Measurements from ENCODE around the gene MICALL1. TPM values are rescaled to one million over a fixed set of nuclear protein-coding genes. Genes with fewer than 3 reads are reported as not detected.
"Not testable (repeated sequence)": the region's sequence is repeated elsewhere in the genome, so short reads cannot be mapped to it uniquely, and the experiment has no call there.

MICALL1 gene
- total and polyA plus RNA-seq, 10 donors = 3.8 to 29.4 (median 18.6) TPM

DNA sequence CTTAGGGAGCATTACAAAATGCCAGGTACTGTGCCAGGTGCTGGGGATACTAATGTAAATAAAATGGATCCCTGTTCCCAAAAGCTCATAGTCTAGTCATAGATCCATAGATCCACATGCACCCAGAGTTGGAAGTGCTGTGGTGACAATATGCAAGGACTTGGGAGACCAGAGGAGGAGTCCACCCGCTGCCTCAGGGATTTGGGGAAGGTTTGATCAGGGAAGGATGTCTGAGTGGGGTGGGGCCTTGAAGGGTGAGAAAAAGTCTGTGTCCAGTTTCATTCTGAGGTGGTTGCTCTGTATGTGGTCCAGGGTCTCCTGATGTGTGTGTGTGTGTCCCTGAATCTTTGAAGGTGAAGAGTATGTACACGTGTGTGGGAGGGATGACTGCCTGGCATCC is 69.1 kb downstream of the MICALL1 start:
- TF ChIP-seq, protein P1, sequence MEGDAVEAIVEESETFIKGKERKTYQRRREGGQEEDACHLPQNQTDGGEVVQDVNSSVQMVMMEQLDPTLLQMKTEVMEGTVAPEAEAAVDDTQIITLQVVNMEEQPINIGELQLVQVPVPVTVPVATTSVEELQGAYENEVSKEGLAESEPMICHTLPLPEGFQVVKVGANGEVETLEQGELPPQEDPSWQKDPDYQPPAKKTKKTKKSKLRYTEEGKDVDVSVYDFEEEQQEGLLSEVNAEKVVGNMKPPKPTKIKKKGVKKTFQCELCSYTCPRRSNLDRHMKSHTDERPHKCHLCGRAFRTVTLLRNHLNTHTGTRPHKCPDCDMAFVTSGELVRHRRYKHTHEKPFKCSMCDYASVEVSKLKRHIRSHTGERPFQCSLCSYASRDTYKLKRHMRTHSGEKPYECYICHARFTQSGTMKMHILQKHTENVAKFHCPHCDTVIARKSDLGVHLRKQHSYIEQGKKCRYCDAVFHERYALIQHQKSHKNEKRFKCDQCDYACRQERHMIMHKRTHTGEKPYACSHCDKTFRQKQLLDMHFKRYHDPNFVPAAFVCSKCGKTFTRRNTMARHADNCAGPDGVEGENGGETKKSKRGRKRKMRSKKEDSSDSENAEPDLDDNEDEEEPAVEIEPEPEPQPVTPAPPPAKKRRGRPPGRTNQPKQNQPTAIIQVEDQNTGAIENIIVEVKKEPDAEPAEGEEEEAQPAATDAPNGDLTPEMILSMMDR (IDR thresholded peaks at IDR 0.05 in 8 of 11, conservative IDR thresholded peaks at IDR 0.05 in 3 of 11) = no peak
- TF ChIP-seq POLR2A (IDR thresholded peaks at IDR 0.05) (no peak), POLR2AphosphoS5 (IDR thresholded peaks at IDR 0.05) (no peak)
- Histone ChIP-seq H3K27ac (no peak overlapping the region), H3K4me3 (no peak overlapping the region), H3K4me1 (no peaks in the 10 kb centered on the region), H3K9me3 (no peaks in the 10 kb centered on the region), H3K36me3 (peaks cover 0 to 84% (median 2%) of the 10 kb centered on the region in 6 donors), H3K27me3 (replicated peaks in 1 of 7) (no peaks in the 10 kb centered on the region)
- intact Hi-C loops (cut with DNase I; ENCODE audit: low total_unique reads) = no loop called here
- WGBS, 5 donors = 89 to 93% (median 90%) methylated on average over 2 of the region's 2 CpGs
- DNase-seq = no peak

DNA sequence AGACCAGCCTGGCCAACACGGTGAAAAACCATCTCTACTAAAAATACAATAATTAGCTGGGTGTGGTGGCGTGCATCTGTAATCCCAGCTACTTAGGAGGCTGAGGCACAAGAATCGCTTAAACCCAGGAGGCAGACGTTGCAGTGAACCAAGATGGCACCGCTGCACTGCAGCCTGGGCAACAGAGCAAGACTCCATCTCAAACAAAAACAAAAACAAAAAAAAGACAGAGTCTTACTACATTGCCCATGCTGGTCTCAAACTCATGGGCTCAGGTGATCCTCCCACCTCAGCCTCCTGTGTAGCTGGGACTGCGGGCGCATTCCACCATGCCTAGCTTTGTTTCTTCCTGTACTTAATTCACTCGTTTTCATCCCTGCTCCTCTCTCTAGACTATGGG is 69.9 kb downstream of the MICALL1 start:
- H3K36me3 ChIP-seq = peaks cover 0 to 88% (median 2%) of the 10 kb centered on the region in 6 donors
- H3K9me3 ChIP-seq; H3K4me1 ChIP-seq; intact Hi-C loops (cut with DNase I; ENCODE audit: low total_unique reads); H3K27ac ChIP-seq; H3K4me3 ChIP-seq; H3K27me3 ChIP-seq (replicated peaks in 1 of 7); DNase-seq: not testable (repeated sequence)
- WGBS, 5 donors = 91 to 96% (median 92%) methylated on average over 8 of the region's 8 CpGs

GRCh38 chr22:37976547-37976946 is 70.5 kb downstream of the MICALL1 start:
- intact Hi-C loops (cut with DNase I; ENCODE audit: low total_unique reads) = no loop called here
- TF ChIP-seq POLR2AphosphoS5 (IDR thresholded peaks at IDR 0.05) (no peak), POLR2A (IDR thresholded peaks at IDR 0.05) (no peak)
- TF ChIP-seq, protein P1 (IDR thresholded peaks at IDR 0.05 in 8 of 11, conservative IDR thresholded peaks at IDR 0.05 in 3 of 11) = no peak
- no peak overlapping the region for H3K27ac ChIP-seq
- DNase-seq = no peak
- H3K4me3 ChIP-seq = no peak overlapping the region
- peaks cover 0 to 86% (median 2%) of the 10 kb centered on the region in 6 donors for H3K36me3 ChIP-seq
- 84 to 92% (median 88%) methylated on average over 4 of the region's 4 CpGs for WGBS, 5 donors
- H3K27me3 ChIP-seq (replicated peaks in 1 of 7) = no peaks in the 10 kb centered on the region
- H3K4me1 ChIP-seq = no peaks in the 10 kb centered on the region
- H3K9me3 ChIP-seq = no peaks in the 10 kb centered on the region

GRCh38 chr22:37979782-37980181 is 73.7 kb downstream of the MICALL1 start:
- intact Hi-C loops (cut with DNase I; ENCODE audit: low total_unique reads) = no loop called here
- DNase-seq = no peak
- no peak overlapping the region for H3K4me3 ChIP-seq
- no peaks in the 10 kb centered on the region for H3K9me3 ChIP-seq
- peaks cover 0 to 56% (median 2%) of the 10 kb centered on the region in 6 donors for H3K36me3 ChIP-seq
- TF ChIP-seq POLR2A (IDR thresholded peaks at IDR 0.05) (no peak), POLR2AphosphoS5 (IDR thresholded peaks at IDR 0.05) (no peak)
- TF ChIP-seq, protein P1 (IDR thresholded peaks at IDR 0.05 in 8 of 11, conservative IDR thresholded peaks at IDR 0.05 in 3 of 11) = no peak
- 88 to 92% (median 90%) methylated on average over 6 to 8 of the region's 8 CpGs for WGBS, 5 donors
- H3K27ac ChIP-seq = no peak overlapping the region
- no peaks in the 10 kb centered on the region for H3K4me1 ChIP-seq
- H3K27me3 ChIP-seq (replicated peaks in 1 of 7) = no peaks in the 10 kb centered on the region

All from spleen (tissue), 11 donors.